RWPE1 (cell line): Measurements from ENCODE around the gene NEO1.
A peak's percentile ranks its signal among the peaks of the same experiment; 100 is the strongest.

ENCODE experiments used
- CTCF ChIA-PET: fragments of 350-600 bp; sonication (Branson Sonifier 250); formaldehyde crosslinking; extraction: SDS; loops from one replicate; lab custom pipeline; 2021; lab: Yijun Ruan, JAX
- POLR2A ChIA-PET: fragments of 400-600 bp; formaldehyde crosslinking; extraction: SDS; loops from one replicate; lab custom pipeline; 2020; ENCODE audit warnings: antibody characterized with exemption; ENCODE audit not compliant: low non-redundant PET; lab: Yijun Ruan, JAX
- DNase-seq: peaks from one replicate; pipeline ENCODE4 v3.0.0; 2012; ENCODE audit warnings: low spot score
- H3K27ac ChIP-seq: fragments of 450-650 bp; 2 replicates; pipeline ENCODE4 v1.5.1; 2017
- TF ChIP-seq, protein P1 (sequence below): fragments of 450-650 bp; conservative IDR thresholded peaks from 2 replicates; pipeline ENCODE4 v1.5.1; 2017; ENCODE audit warnings: low read depth, mild to moderate bottlenecking

Gene NEO1

DNA sequence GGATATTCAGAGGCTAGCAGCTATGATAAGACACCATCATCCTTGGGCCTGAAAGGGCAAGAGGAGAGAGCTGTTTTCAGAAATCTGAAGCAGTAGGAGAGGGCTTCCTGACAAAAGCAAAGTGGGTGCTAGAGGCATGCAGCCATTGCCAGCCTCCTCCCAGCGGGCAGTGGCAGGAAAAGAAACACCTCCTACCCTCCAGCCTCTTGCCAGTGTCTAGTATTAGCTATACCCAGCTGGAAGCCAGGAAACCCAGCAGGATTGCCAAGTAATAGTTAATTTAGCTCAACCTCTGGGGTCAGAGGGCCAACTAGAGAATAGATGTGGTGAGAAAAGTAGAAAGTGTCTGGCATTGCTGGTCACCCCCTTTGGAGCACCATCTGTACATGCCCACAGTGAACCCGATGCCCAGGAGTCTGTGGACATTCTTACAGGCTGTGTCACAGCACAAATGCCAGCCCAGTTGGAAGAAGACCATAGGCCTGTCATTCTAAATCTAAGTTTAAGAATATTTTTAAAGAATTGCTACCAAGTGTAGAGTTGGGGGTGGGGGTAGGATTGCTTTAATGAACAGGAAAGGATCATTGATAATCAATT is 231.2 kb downstream of the NEO1 start:
- TF ChIP-seq, protein P1, sequence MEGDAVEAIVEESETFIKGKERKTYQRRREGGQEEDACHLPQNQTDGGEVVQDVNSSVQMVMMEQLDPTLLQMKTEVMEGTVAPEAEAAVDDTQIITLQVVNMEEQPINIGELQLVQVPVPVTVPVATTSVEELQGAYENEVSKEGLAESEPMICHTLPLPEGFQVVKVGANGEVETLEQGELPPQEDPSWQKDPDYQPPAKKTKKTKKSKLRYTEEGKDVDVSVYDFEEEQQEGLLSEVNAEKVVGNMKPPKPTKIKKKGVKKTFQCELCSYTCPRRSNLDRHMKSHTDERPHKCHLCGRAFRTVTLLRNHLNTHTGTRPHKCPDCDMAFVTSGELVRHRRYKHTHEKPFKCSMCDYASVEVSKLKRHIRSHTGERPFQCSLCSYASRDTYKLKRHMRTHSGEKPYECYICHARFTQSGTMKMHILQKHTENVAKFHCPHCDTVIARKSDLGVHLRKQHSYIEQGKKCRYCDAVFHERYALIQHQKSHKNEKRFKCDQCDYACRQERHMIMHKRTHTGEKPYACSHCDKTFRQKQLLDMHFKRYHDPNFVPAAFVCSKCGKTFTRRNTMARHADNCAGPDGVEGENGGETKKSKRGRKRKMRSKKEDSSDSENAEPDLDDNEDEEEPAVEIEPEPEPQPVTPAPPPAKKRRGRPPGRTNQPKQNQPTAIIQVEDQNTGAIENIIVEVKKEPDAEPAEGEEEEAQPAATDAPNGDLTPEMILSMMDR = no peak
- ChIA-PET POLR2A (no interaction called here), CTCF (interaction anchor here (0.8 kb wide), 1 partner anchor 277 kb away, joined by 3 read pairs; no protein-coding TSS in a partner anchor)
- H3K27ac ChIP-seq = no peak overlapping the region
- no peak for DNase-seq

DNA sequence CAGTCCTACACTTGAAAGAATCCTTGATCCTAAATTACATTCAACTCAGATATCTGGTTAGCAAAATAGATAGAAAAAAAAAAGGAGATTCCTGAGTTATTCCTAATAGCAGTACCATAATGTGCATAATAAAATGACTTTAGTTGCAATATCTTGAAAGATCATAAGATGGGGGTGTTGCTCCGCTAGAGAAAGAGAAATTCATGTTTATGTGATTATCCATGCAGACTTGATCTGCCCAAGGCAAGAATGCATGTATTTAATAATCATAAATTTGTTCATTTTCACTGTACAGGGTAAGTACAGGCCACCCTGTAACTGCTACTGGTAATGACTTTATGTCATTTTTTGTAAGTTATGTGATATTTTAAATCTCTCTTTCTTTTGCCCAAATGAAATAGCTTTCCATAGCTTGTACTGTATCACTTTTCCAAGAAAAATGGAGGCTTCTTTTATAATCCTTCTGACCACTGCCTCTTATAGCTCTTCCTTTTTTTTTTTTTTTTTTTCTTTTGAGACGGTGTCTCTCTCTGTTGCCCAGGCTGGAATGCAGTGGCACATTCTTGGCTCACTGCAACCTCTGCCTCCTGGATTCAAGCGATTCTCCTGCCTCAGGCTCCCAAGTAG is 231.9 kb downstream of the NEO1 start:
- ChIA-PET CTCF (interaction anchor here (0.5 kb wide), 1 partner anchor 352 kb away, joined by 3 read pairs; no protein-coding TSS in a partner anchor), POLR2A (no interaction called here)
- DNase-seq = peak; percentile 24
- no peak overlapping the region for H3K27ac ChIP-seq
- TF ChIP-seq, protein P1 = peak; percentile 21; the same call in 1 of the 2 replicates

DNA sequence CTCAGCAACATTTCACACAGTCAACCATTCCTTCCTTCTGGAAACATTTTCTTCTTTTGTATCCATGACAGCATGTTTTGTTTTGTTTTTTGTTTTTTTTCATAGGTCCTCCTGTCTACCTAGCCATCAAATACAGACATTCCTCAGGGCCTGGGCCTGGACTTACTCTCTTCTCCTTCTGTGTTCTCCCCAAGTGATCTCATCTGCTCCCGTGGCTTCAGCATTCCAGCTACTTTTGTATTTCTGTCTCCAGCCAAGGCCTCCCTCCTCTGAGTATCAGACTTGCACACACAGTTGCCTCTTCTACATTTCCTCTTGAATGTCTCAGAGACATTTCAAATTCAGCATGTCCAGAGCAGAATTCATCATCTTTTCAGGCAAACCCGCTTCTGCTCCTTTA is 234.0 kb downstream of the NEO1 start:
- DNase-seq = no peak
- H3K27ac ChIP-seq = no peak overlapping the region
- CTCF ChIA-PET = interaction anchor here (0.6 to 1.3 kb wide), 3 partner anchors 21 to 414 kb away, joined by 3 to 4 read pairs (median 4); no protein-coding TSS in a partner anchor
- TF ChIP-seq, protein P1 = no peak
- POLR2A ChIA-PET = no interaction called here

DNA sequence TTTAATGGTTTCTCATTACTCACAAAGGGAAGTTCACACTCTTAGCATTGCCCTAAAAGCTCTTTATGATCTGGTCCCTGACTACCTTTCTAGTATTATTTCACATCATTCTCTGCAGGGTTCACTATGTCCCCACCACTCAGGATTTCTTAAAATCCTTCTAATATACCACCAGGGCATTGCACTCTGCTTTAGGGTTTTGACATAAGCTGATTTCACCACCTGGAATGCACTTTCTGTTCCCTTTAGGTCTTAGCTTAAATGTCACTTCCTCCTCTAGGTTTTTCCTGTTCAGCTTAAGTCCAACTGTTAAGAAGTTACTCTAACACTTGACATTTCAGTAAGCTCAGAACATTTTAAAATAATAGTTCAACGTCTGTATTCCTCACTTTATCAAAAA is 234.8 kb downstream of the NEO1 start:
- CTCF ChIA-PET = interaction anchor here (0.6 to 0.9 kb wide), 2 partner anchors 114 to 413 kb away, joined by 3 to 4 read pairs; no protein-coding TSS in a partner anchor
- DNase-seq = no peak
- no peak overlapping the region for H3K27ac ChIP-seq
- POLR2A ChIA-PET = no interaction called here
- TF ChIP-seq, protein P1 = no peak

DNA sequence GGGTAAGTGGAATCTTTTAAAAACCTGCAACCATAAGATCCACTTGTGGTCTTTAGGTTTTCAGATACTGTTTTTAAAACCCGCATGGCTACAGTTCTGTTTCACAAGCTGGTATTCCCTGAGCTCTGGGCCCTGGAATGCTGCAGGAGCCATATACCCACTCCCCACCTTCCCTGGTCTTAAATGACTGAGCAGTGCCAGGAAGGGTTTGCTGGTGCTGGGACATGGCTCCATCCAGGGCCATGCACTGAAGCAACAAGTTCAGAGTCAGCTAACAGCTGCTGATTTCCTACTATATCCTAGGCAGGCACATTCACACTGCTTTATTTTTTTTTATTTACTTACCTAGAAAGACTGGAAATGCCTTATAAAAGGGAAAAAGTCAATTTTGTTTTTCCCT is 239.2 kb downstream of the NEO1 start:
- POLR2A ChIA-PET = no interaction called here
- CTCF ChIA-PET = interaction anchor here (1.2 kb wide), 1 partner anchor 14 kb away, joined by 3 read pairs; no protein-coding TSS in a partner anchor
- TF ChIP-seq, protein P1 = no peak

DNA sequence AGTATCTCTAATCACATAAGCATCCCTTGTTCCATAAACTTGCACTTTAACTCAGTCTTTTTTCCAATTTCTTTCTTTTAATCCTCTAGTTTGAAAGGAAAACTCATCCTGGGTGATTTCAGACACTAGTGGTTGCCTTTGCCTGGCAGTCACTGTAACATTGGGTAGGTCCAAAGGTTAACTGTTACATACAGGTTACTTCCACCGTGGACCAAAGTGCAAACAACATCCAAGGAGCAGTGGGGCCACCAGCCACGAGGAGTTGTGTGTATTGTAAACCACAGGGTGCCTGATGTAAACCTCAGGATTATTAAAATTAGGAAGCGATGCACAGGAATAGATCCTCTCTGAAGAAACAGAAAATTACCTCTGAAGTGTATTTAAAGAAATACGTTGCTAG is 241.5 kb downstream of the NEO1 start:
- TF ChIP-seq, protein P1 = no peak
- no peak for DNase-seq
- no peak overlapping the region for H3K27ac ChIP-seq
- ChIA-PET POLR2A (no interaction called here), CTCF (interaction anchor here (0.6 kb wide), 1 partner anchor 13 kb away, joined by 3 read pairs; no protein-coding TSS in a partner anchor)

More for the DNA sequence above, 239.2 kb downstream of the NEO1 start:
- DNase-seq = no peak
- no peak overlapping the region for H3K27ac ChIP-seq
